H1 (cell line): ENCODE results near the gene SYTL5. TPM values are rescaled to one million over a fixed set of nuclear protein-coding genes. Genes with fewer than 3 reads are reported as not detected.

Experiments used
- CTCF ChIA-PET: fragments of 300-600 bp; sonication (Branson Sonifier 250); formaldehyde crosslinking; loops from one replicate; lab custom pipeline; 2021; ENCODE audit not compliant: partially characterized antibody; lab: Charles Lee
- POLR2A ChIA-PET: fragments of 300-600 bp; sonication (Branson Sonifier 250); formaldehyde crosslinking; loops from one replicate; lab custom pipeline; 2021; ENCODE audit warnings: inconsistent platforms; ENCODE audit not compliant: partially characterized antibody; lab: Charles Lee
- DNase-seq, 2 experiments: peaks; one replicate each; pipeline versions ENCODE4 v3.0.0 to v3.0.0-alpha.2; 2010 to 2022; ENCODE audit warnings: low spot score in 2 of 2, low read depth in 1 of 2, mixed read lengths in 1 of 2
- FAIRE-seq: peaks from 2 replicates; lab custom pipeline; 2011; peaks lifted over from hg19 to GRCh38; lab: Jason Lieb, UNC
- H2AFZ ChIP-seq: 2 replicates; pipeline ENCODE4 v1.8.1; 2012; ENCODE audit warnings: low read length, inconsistent platforms
- H2AK5ac ChIP-seq: 2 replicates; pipeline ENCODE4 v1.6.1; 2013; ENCODE audit warnings: low read depth, low read length
- H2BK120ac ChIP-seq: replicated peaks from 2 replicates; pipeline ENCODE3; 2013; ENCODE audit warnings: low read depth, low read length, inconsistent platforms
- H2BK12ac ChIP-seq: 2 replicates; pipeline ENCODE4 v1.6.1; 2013; ENCODE audit warnings: low read depth, low read length
- H2BK15ac ChIP-seq: 2 replicates; pipeline ENCODE4 v1.6.1; 2013; ENCODE audit warnings: low read length
- H2BK20ac ChIP-seq: 2 replicates; pipeline ENCODE4 v1.6.1; 2013; ENCODE audit warnings: low read length
- H2BK5ac ChIP-seq: 2 replicates; pipeline ENCODE4 v1.6.1; 2013; ENCODE audit warnings: low read depth, low read length
- H3K14ac ChIP-seq: 2 replicates; pipeline ENCODE4 v1.6.1; 2013; ENCODE audit warnings: inconsistent platforms; ENCODE audit not compliant: insufficient read length
- H3K18ac ChIP-seq: 2 replicates; pipeline ENCODE4 v1.6.1; 2013; ENCODE audit warnings: low read length; ENCODE audit errors: extremely low read depth
- H3K23ac ChIP-seq: 2 replicates; pipeline ENCODE4 v1.6.1; 2013; ENCODE audit warnings: inconsistent platforms; ENCODE audit not compliant: insufficient read length
- H3K23me2 ChIP-seq: 2 replicates; pipeline ENCODE4 v1.6.1; 2013; ENCODE audit warnings: low read depth, low read length
- H3K27ac ChIP-seq: 2 replicates; pipeline ENCODE4 v1.6.1; 2011; ENCODE audit warnings: low read depth, low read length, inconsistent platforms
- H3K27me3 ChIP-seq, 4 experiments: replicated peaks in 1 of 4; 1 replicate in 1 of 4; 2 replicates in 3 of 4; pipeline versions ENCODE4 v1.6.1 to v1.8.1; 2011 to 2013; ENCODE audit warnings: low read length in 3 of 4, mild to moderate bottlenecking in 3 of 4, inconsistent platforms in 2 of 4, mixed read lengths in 2 of 4, moderate library complexity in 1 of 4; ENCODE audit not compliant: control insufficient read depth in 3 of 4, insufficient read depth in 3 of 4; ENCODE audit errors: extremely low read depth in 1 of 4
- H3K36me3 ChIP-seq, 4 experiments: 2 replicates each; pipeline versions ENCODE4 v1.6.1 to v1.8.1; 2011 to 2013; ENCODE audit warnings: mild to moderate bottlenecking in 4 of 4, low read length in 3 of 4, moderate library complexity in 2 of 4, control low read depth in 1 of 4, inconsistent platforms in 1 of 4; ENCODE audit not compliant: insufficient read depth in 4 of 4, control insufficient read depth in 2 of 4
- H3K4ac ChIP-seq: replicated peaks from 2 replicates; pipeline ENCODE3; 2013; ENCODE audit warnings: low read length, low read depth, mixed read lengths, inconsistent platforms; ENCODE audit not compliant: insufficient read length
- H3K4me1 ChIP-seq, 4 experiments: replicated peaks in 1 of 4; 1 replicate in 1 of 4; 2 replicates in 3 of 4; pipeline versions ENCODE4 v1.6.1 to v1.8.1; 2011 to 2013; ENCODE audit warnings: low read length in 3 of 4, inconsistent platforms in 2 of 4, mixed read lengths in 1 of 4; ENCODE audit not compliant: insufficient read depth in 4 of 4, control insufficient read depth in 3 of 4
- H3K4me2 ChIP-seq, 2 experiments: 2 replicates each; pipeline versions ENCODE4 v1.6.1 to v1.8.1; 2011 to 2013; ENCODE audit warnings: low read depth in 2 of 2, low read length in 2 of 2, control low read depth in 1 of 2, inconsistent platforms in 1 of 2, mild to moderate bottlenecking in 1 of 2; ENCODE audit not compliant: insufficient read depth in 1 of 2
- H3K4me3 ChIP-seq, 4 experiments: fragments of 200-600, 300-600 bp in 1 of 4; sonication (generic), shearing (Covaris generic), sonication (Bioruptor Twin) in 1 of 4; 2 replicates each; pipeline versions ENCODE4 v1.5.1 to v1.8.1; 2011 to 2016; ENCODE audit warnings: low read length in 4 of 4, low read depth in 3 of 4, control low read depth in 2 of 4, inconsistent platforms in 2 of 4, mild to moderate bottlenecking in 2 of 4, mixed read lengths in 1 of 4, moderate library complexity in 1 of 4; ENCODE audit not compliant: insufficient read depth in 2 of 4; ENCODE audit errors: extremely low read depth in 1 of 4
- H3K56ac ChIP-seq: replicated peaks from 2 replicates; pipeline ENCODE3; 2013; ENCODE audit warnings: low read depth, mild to moderate bottlenecking, mixed read lengths, low read length, inconsistent platforms; ENCODE audit not compliant: insufficient read length
- H3K79me1 ChIP-seq: 2 replicates; pipeline ENCODE4 v1.6.1; 2013; ENCODE audit warnings: low read depth, low read length, control low read depth
- H3K79me2 ChIP-seq, 2 experiments: 2 replicates each; pipeline versions ENCODE4 v1.6.1 to v1.8.1; 2012 to 2013; ENCODE audit warnings: low read length in 2 of 2, mild to moderate bottlenecking in 2 of 2, inconsistent platforms in 1 of 2; ENCODE audit not compliant: insufficient read depth in 2 of 2, control insufficient read depth in 1 of 2
- H3K9ac ChIP-seq, 4 experiments: replicated peaks in 1 of 4; 1 replicate in 1 of 4; 2 replicates in 3 of 4; pipeline versions ENCODE4 v1.6.1 to v1.8.1; 2011 to 2013; ENCODE audit warnings: low read depth in 3 of 4, low read length in 3 of 4, control low read depth in 2 of 4, mild to moderate bottlenecking in 2 of 4, moderate library complexity in 2 of 4, inconsistent platforms in 1 of 4; ENCODE audit errors: extremely low read depth in 1 of 4
- H3K9me3 ChIP-seq, 2 experiments: 2 replicates each; pipeline versions ENCODE4 v1.6.1 to v1.8.1; 2012 to 2013; ENCODE audit warnings: mild to moderate bottlenecking in 2 of 2, moderate library complexity in 2 of 2, control low read depth in 1 of 2, inconsistent platforms in 1 of 2, low read depth in 1 of 2, low read length in 1 of 2, mixed read lengths in 1 of 2; ENCODE audit not compliant: insufficient read depth in 2 of 2
- H4K20me1 ChIP-seq, 2 experiments: replicated peaks in 1 of 2; 2 replicates each; pipeline versions ENCODE3 to v1.8.1; 2011 to 2013; ENCODE audit warnings: inconsistent platforms in 2 of 2, low read length in 2 of 2, mild to moderate bottlenecking in 1 of 2; ENCODE audit not compliant: insufficient read depth in 2 of 2, control insufficient read depth in 1 of 2
- H4K5ac ChIP-seq: 2 replicates; pipeline ENCODE4 v1.6.1; 2013; ENCODE audit warnings: low read length, low read depth, mixed read lengths, inconsistent platforms; ENCODE audit not compliant: insufficient read length
- H4K8ac ChIP-seq: 2 replicates; pipeline ENCODE4 v1.8.0; 2013; ENCODE audit warnings: mild to moderate bottlenecking, moderate library complexity, low read length, inconsistent platforms; ENCODE audit not compliant: insufficient read depth; ENCODE audit errors: extremely low read depth
- H4K91ac ChIP-seq: replicated peaks from 2 replicates; pipeline ENCODE3; 2013; ENCODE audit warnings: low read length, mixed read lengths, inconsistent platforms; ENCODE audit not compliant: insufficient read length
- BCL11A ChIP-seq, 2 experiments: IDR thresholded peaks; one replicate each; pipeline ENCODE4 v1.6.1; 2011; ENCODE audit warnings: low read depth in 2 of 2, low read length in 2 of 2, mild to moderate bottlenecking in 2 of 2
- BRCA1 ChIP-seq: IDR thresholded peaks from 2 replicates; pipeline ENCODE4 v1.6.1; 2012; ENCODE audit warnings: low read depth, low read length, improper control_type of control experiment
- CREB1 ChIP-seq: IDR thresholded peaks from 2 replicates; pipeline ENCODE4 v1.6.1; 2012; ENCODE audit warnings: inconsistent platforms
- CTBP2 ChIP-seq: IDR thresholded peaks from 2 replicates; pipeline ENCODE4 v1.7.0; 2011; ENCODE audit warnings: borderline replicate concordance, mild to moderate bottlenecking, moderate library complexity, mixed read lengths, low read length; ENCODE audit not compliant: insufficient read depth, insufficient read length
- SIX5 ChIP-seq: IDR thresholded peaks from 2 replicates; pipeline ENCODE4 v1.6.1; 2011; ENCODE audit warnings: mild to moderate bottlenecking, low read depth, low read length
- SP1 ChIP-seq: IDR thresholded peaks from 2 replicates; pipeline ENCODE4 v1.6.1; 2011; ENCODE audit warnings: low read depth, low read length
- SRF ChIP-seq: IDR thresholded peaks from 2 replicates; pipeline ENCODE4 v1.6.1; 2011; ENCODE audit warnings: mild to moderate bottlenecking, low read depth, low read length, moderate library complexity
- WGBS, 2 experiments: shearing (Covaris generic) in 1 of 2; methylation state at CpG; one replicate each; pipeline versions ENCODE4 v1.1.6 to v1.1.7; 2013 to 2015; ENCODE audit warnings: low lambda C conversion rate in 2 of 2, mixed read lengths in 2 of 2, inconsistent platforms in 1 of 2, low coverage in 1 of 2, missing lambda C conversion rate in 1 of 2; ENCODE audit not compliant: insufficient replicate concordance in 2 of 2, insufficient coverage in 1 of 2, insufficient read length in 1 of 2; ENCODE audit errors: extremely low coverage in 1 of 2, missing lambda C conversion rate in 1 of 2; 5-methylcytosine and 5-hydroxymethylcytosine counted together
- polyA plus RNA-seq, 7 experiments: library from polyadenylated mRNA; depleted of rRNA in 3 of 7; stranded (reverse) in 5 of 7; unstranded in 2 of 7; fragments of >200 nt in 5 of 7; fragments of 200-250 nt in 2 of 7; gene quantifications; 1 replicate in 5 of 7; 2 replicates in 1 of 7; 4 replicates in 1 of 7; pipeline versions ENCODE4 v1.2.1 to v1.2.3, GENCODE V29; 2011 to 2013; ENCODE audit warnings: missing spikeins in 2 of 7, mixed read lengths in 2 of 7
- total RNA-seq: library from RNA; stranded (reverse); fragmentation: NEBNext Ultra II Directional; extraction: Animal tissue kit (Norgen Biotek cat#: 25700); gene quantifications from 2 replicates; pipeline ENCODE4 v1.2.1, GENCODE V29; 2021

Gene SYTL5
- total and polyA plus RNA-seq, 2 of the 8 experiments (the other 6 are each of a cell fraction or from before 2014, with no cell fraction given): 0.15 to 0.52 TPM

- H3K9ac ChIP-seq: no peak overlapping the region
- H3K36me3 ChIP-seq: no peaks in the 10 kb centered on the region
- peaks cover 0 to 3% (median 0%) of the 10 kb centered on the region in 4 experiments; a peak in 1 of 7 replicates for H3K4me1 ChIP-seq
- H3K4me2 ChIP-seq: no peak overlapping the region
- H3K4me3 ChIP-seq: no peak overlapping the region
- WGBS, 2 experiments: 94% methylated on average over 5 of the region's 7 CpGs; no CpG with 5 or more reads in 1 of the 2 experiments
- H2BK120ac ChIP-seq: no peak overlapping the region
- DNase-seq (peak in 1 of 2 experiments; percentile 19), FAIRE-seq (peak; percentile 81)
- H2AFZ ChIP-seq: no peak overlapping the region
- no peaks in the 10 kb centered on the region for H3K79me2 ChIP-seq
- POLR2A ChIA-PET: no interaction called here
- H2BK20ac ChIP-seq: no peak overlapping the region
- no peak overlapping the region for H4K8ac ChIP-seq
- H2AK5ac ChIP-seq: no peak overlapping the region
- no peak overlapping the region for H4K91ac ChIP-seq
- no peaks in the 10 kb centered on the region for H3K27me3 ChIP-seq
- H2BK12ac ChIP-seq: no peak overlapping the region
- TF ChIP-seq BRCA1 (no peak), SIX5 (0 out of 2 replicates have a peak, but pooled peaks have one; percentile 10), SRF (no peak; the same call in 1 of the 2 replicates), CTBP2 (no peak), CREB1 (no peak), SP1 (0 out of 2 replicates have a peak, but pooled peaks have one; percentile 20), BCL11A (IDR thresholded peaks at IDR 0.05; ENCODE audit: low read depth in 2 of 2, low read length in 2 of 2) (no peak)
- no peaks in the 10 kb centered on the region for H3K9me3 ChIP-seq
- H3K14ac ChIP-seq: no peak overlapping the region
- H3K4ac ChIP-seq: no peak overlapping the region
- no peak overlapping the region for H3K27ac ChIP-seq
- no peak overlapping the region for H2BK15ac ChIP-seq
- no peak overlapping the region for H3K23ac ChIP-seq
- H3K56ac ChIP-seq: no peak overlapping the region
- no peaks in the 10 kb centered on the region for H3K23me2 ChIP-seq
- CTCF ChIA-PET: interaction anchor here (0.7 to 1.7 kb wide), 4 partner anchors 51 to 248 kb away, joined by 3 read pairs; no protein-coding TSS in a partner anchor
- no peaks in the 10 kb centered on the region for H3K79me1 ChIP-seq
- H3K18ac ChIP-seq: no peak overlapping the region
- H2BK5ac ChIP-seq: no peak overlapping the region
- no peaks in the 10 kb centered on the region for H4K20me1 ChIP-seq
- no peak overlapping the region for H4K5ac ChIP-seq
Observed at GRCh38 chrX:37993837-37994619, 12.3 kb upstream of the SYTL5 start.
